ENCODE results near the gene PFKFB3.

PFKFB3 gene

GRCh38 chr10:6181249-6181648, 21.5 kb upstream of the PFKFB3 start:
- Histone ChIP-seq H3K9me2 (ENCODE audit: low read depth, low read length) (no peaks in the 10 kb centered on the region), H3K9ac (ENCODE audit: low read length) (no peak overlapping the region), H3K9me3 (ENCODE audit: low read length) (no peaks in the 10 kb centered on the region), H3K27me3 (ENCODE audit: insufficient read depth, low read length) (no peaks in the 10 kb centered on the region), H3K4me2 (ENCODE audit: low read length) (no peak overlapping the region), H4K20me1 (ENCODE audit: insufficient read depth, low read length) (no peaks in the 10 kb centered on the region), H3K36me3 (ENCODE audit: insufficient read depth, low read length) (no peaks in the 10 kb centered on the region), H3K4me3 (ENCODE audit: low read depth, low read length, poor library complexity, severe bottlenecking) (no peak overlapping the region), H3K4me1 (ENCODE audit: insufficient read depth, low read length, severe bottlenecking) (no peaks in the 10 kb centered on the region), H2AFZ (ENCODE audit: low read length) (no peak overlapping the region), H3K27ac (ENCODE audit: low read depth, low read length, poor library complexity, severe bottlenecking) (no peak overlapping the region), H3K79me2 (ENCODE audit: insufficient read depth, low read length) (no peaks in the 10 kb centered on the region), H3F3A (ENCODE audit: insufficient read depth, low read length) (no peaks in the 10 kb centered on the region)
- no peak for TF ChIP-seq EZH2 (IDR thresholded peaks at IDR 0.05; ENCODE audit: borderline replicate concordance, low read length)
- TF ChIP-seq, protein P1, sequence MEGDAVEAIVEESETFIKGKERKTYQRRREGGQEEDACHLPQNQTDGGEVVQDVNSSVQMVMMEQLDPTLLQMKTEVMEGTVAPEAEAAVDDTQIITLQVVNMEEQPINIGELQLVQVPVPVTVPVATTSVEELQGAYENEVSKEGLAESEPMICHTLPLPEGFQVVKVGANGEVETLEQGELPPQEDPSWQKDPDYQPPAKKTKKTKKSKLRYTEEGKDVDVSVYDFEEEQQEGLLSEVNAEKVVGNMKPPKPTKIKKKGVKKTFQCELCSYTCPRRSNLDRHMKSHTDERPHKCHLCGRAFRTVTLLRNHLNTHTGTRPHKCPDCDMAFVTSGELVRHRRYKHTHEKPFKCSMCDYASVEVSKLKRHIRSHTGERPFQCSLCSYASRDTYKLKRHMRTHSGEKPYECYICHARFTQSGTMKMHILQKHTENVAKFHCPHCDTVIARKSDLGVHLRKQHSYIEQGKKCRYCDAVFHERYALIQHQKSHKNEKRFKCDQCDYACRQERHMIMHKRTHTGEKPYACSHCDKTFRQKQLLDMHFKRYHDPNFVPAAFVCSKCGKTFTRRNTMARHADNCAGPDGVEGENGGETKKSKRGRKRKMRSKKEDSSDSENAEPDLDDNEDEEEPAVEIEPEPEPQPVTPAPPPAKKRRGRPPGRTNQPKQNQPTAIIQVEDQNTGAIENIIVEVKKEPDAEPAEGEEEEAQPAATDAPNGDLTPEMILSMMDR (IDR thresholded peaks at IDR 0.05; ENCODE audit: low read length), result no peak

GRCh38 chr10:6182454-6183098, 20.2 kb upstream of the PFKFB3 start:
- no peak overlapping the region for H2AFZ ChIP-seq (ENCODE audit: low read length)
- peaks cover 9% of the 10 kb centered on the region for H3K4me1 ChIP-seq (ENCODE audit: insufficient read depth, low read length, severe bottlenecking)
- no peaks in the 10 kb centered on the region for H4K20me1 ChIP-seq (ENCODE audit: insufficient read depth, low read length)
- no peaks in the 10 kb centered on the region for H3K9me2 ChIP-seq (ENCODE audit: low read depth, low read length)
- H3K4me2 ChIP-seq (ENCODE audit: low read length), result no peak overlapping the region
- no peaks in the 10 kb centered on the region for H3K36me3 ChIP-seq (ENCODE audit: insufficient read depth, low read length)
- no peaks in the 10 kb centered on the region for H3F3A ChIP-seq (ENCODE audit: insufficient read depth, low read length)
- no peaks in the 10 kb centered on the region for H3K79me2 ChIP-seq (ENCODE audit: insufficient read depth, low read length)
- H3K27ac ChIP-seq (ENCODE audit: low read depth, low read length, poor library complexity, severe bottlenecking), result no peak overlapping the region
- H3K27me3 ChIP-seq (ENCODE audit: insufficient read depth, low read length), result no peaks in the 10 kb centered on the region
- TF ChIP-seq EZH2 (IDR thresholded peaks at IDR 0.05; ENCODE audit: borderline replicate concordance, low read length), result no peak
- TF ChIP-seq, protein P1 (IDR thresholded peaks at IDR 0.05; ENCODE audit: low read length), result no peak
- H3K4me3 ChIP-seq (ENCODE audit: low read depth, low read length, poor library complexity, severe bottlenecking), result no peak overlapping the region
- no peaks in the 10 kb centered on the region for H3K9me3 ChIP-seq (ENCODE audit: low read length)
- no peak overlapping the region for H3K9ac ChIP-seq (ENCODE audit: low read length)

DNA sequence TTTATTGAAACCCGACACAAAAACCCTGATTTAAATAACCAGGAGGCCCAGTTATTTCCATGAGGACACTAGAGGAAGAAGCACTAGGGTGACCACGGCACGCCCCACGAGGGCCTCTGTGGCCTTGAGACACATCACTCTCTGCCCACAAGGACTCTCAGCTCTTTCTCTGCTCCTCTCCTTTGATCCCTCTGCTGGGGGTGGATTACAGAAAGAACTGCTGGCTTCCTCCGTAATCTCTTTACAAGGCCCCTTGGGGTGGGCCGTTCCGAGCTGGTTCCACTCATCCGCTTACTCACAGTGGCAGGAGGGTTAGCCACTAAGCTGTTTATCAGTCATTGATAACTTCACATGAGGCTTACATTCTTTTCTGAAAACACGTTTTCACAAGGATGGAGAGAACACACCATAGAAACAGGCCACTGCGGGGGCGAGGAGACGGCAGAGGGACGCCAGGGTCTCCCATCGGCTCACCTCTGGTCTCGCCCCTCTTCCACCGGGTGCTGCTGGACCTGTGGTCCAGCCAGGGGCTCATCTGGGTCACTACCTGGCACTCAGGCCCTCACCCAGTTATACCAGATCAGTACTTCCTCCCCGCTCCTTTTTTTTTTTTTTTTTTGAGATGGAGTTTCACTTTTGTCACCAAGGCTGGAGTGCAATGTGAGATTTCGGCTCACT, 17.6 kb upstream of the PFKFB3 start:
- Histone ChIP-seq H3K36me3 (ENCODE audit: insufficient read depth, low read length) (no peaks in the 10 kb centered on the region), H3K4me1 (ENCODE audit: insufficient read depth, low read length, severe bottlenecking) (peaks cover 11% of the 10 kb centered on the region), H3K4me3 (ENCODE audit: low read depth, low read length, poor library complexity, severe bottlenecking) (no peak overlapping the region), H3K27ac (ENCODE audit: low read depth, low read length, poor library complexity, severe bottlenecking) (no peak overlapping the region), H3K27me3 (ENCODE audit: insufficient read depth, low read length) (no peaks in the 10 kb centered on the region), H3K9me2 (ENCODE audit: low read depth, low read length) (no peaks in the 10 kb centered on the region), H3K9ac (ENCODE audit: low read length) (no peak overlapping the region), H3K4me2 (ENCODE audit: low read length) (no peak overlapping the region), H3K79me2 (ENCODE audit: insufficient read depth, low read length) (no peaks in the 10 kb centered on the region), H3F3A (ENCODE audit: insufficient read depth, low read length) (no peaks in the 10 kb centered on the region), H4K20me1 (ENCODE audit: insufficient read depth, low read length) (no peaks in the 10 kb centered on the region), H3K9me3 (ENCODE audit: low read length) (no peaks in the 10 kb centered on the region), H2AFZ (ENCODE audit: low read length) (no peak overlapping the region)
- TF ChIP-seq, protein P1 (IDR thresholded peaks at IDR 0.05; ENCODE audit: low read length), result no peak
- TF ChIP-seq EZH2 (IDR thresholded peaks at IDR 0.05; ENCODE audit: borderline replicate concordance, low read length), result no peak
